Mucosa of descending colon (tissue), 3 donors: ENCODE measurements around the gene DEAF1. TPM values are rescaled to one million over a fixed set of nuclear protein-coding genes. Genes with fewer than 3 reads are reported as not detected.
A peak's percentile ranks its signal among the peaks of the same experiment; 100 is the strongest.

ENCODE experiments used
- ATAC-seq: fragments of 200-7000 bp; cut with Tn5 transposase; one replicate; pipeline ENCODE4 v1.9.1; 2020; ENCODE audit warnings: mild to moderate bottlenecking, moderate library complexity
- DNase-seq, 3 donors: peaks; one replicate each; pipeline ENCODE4 v3.0.0-alpha.2; 2020
- H3K36me3 ChIP-seq: fragments of 200-600 bp; one replicate; pipeline ENCODE4 v1.8.0; 2021; ENCODE audit warnings: low read depth, mild to moderate bottlenecking
- H3K4me1 ChIP-seq: fragments of 200-600 bp; one replicate; pipeline ENCODE4 v1.8.0; 2021; ENCODE audit warnings: low read depth, mild to moderate bottlenecking
- H3K4me3 ChIP-seq: fragments of 200-600 bp; one replicate; pipeline ENCODE4 v1.8.0; 2021; ENCODE audit warnings: mild to moderate bottlenecking
- H3K9me3 ChIP-seq: fragments of 200-600 bp; one replicate; pipeline ENCODE4 v1.8.0; 2021; ENCODE audit warnings: mild to moderate bottlenecking
- intact Hi-C, 2 donors: fragments of 100-400 bp; cut with DNase I in 1 of 2; cut with micrococcal nuclease in 1 of 2; formaldehyde crosslinking; loops; one replicate each; pipeline versions ENCODE4 v1.11.0 to v1.11.1; 2022; cut with DNase I, micrococcal nuclease
- total RNA-seq, 3 donors: library from RNA; stranded (reverse); fragmentation: NEBNext Ultra II Directional in 2 of 3; extraction: Animal tissue kit (Norgen Biotek cat#: 25700) in 2 of 3; gene quantifications; one replicate each; pipeline versions ENCODE4 v1.2.1 to v1.2.4, GENCODE V29; 2021 to 2023
- TF ChIP-seq, protein P1 (sequence below): fragments of 200-600 bp; IDR thresholded peaks from one replicate; pipeline ENCODE4 v1.8.0; 2022; ENCODE audit warnings: antibody characterized with exemption, mild to moderate bottlenecking
- donor health status: DM: no; HTN: no; CAD: no; lungs with moderate emphysema.
- donor health status: DM: no; HTN: no; CAD: no.
- donor health status: DM: no; HTN: yes; CAD: no.

DEAF1 gene
- total RNA-seq, 3 donors from 2014 or later = 25.1 to 35.7 (median 25.9) TPM

DNA sequence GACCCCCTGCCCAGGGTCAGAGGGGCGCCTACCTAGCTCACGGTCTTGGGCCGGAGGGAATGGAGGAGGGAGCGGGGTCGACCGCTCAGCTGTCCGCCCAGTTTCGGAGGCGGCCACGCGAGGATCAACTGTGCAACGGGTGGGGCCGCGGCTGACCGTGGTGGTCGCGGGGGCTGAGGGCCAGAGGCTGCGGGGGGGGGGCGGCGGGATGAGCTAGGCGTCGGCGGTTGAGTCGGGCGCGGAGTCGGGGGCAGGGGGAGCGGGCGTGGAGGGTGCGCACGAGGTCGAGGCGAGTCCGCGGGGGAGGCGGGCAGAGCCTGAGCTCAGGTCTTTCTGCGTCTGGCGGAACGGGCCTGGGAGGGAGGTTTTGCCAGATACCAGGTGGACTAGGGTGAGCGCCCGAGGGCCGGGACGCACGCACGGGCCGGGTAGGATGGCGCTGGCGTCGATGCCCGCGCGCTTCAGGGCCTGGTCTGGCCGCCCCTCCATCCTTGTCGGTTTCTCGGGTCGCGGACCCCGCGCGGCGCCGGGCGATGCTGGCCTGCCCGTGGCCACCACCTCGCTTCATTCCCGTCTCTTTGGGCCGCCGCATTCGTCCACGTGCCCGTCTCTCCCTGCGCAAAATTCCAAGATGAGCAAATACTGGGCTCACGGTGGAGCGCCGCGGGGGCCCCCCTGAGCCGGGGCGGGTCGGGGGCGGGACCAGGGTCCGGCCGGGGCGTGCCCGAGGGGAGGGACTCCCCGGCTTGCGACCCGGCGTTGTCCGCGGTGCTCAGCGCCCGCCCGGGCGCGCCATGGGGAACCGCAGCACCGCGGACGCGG, 58.3 kb downstream of the DEAF1 start, which contains the start of gene DRD4:
Gene DRD4, plus strand, starts transcription at position 759 of the 822 bp plus-strand sequence. Its CDS starts 36 bp downstream, at position 795.
- Histone ChIP-seq H3K4me1 (peaks cover 9% of the 10 kb centered on the region), H3K9me3 (no peaks in the 10 kb centered on the region), H3K4me3 (no peak within 1 kb of the TSS), H3K36me3 (no peaks in the 10 kb centered on the region)
- DNase-seq = peak in 2 of 3 donors; percentile 42 to 43
- ATAC-seq = peak; percentile 55
- intact Hi-C loops = no loop called here
- TF ChIP-seq, protein P1, sequence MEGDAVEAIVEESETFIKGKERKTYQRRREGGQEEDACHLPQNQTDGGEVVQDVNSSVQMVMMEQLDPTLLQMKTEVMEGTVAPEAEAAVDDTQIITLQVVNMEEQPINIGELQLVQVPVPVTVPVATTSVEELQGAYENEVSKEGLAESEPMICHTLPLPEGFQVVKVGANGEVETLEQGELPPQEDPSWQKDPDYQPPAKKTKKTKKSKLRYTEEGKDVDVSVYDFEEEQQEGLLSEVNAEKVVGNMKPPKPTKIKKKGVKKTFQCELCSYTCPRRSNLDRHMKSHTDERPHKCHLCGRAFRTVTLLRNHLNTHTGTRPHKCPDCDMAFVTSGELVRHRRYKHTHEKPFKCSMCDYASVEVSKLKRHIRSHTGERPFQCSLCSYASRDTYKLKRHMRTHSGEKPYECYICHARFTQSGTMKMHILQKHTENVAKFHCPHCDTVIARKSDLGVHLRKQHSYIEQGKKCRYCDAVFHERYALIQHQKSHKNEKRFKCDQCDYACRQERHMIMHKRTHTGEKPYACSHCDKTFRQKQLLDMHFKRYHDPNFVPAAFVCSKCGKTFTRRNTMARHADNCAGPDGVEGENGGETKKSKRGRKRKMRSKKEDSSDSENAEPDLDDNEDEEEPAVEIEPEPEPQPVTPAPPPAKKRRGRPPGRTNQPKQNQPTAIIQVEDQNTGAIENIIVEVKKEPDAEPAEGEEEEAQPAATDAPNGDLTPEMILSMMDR = no peak

DNA sequence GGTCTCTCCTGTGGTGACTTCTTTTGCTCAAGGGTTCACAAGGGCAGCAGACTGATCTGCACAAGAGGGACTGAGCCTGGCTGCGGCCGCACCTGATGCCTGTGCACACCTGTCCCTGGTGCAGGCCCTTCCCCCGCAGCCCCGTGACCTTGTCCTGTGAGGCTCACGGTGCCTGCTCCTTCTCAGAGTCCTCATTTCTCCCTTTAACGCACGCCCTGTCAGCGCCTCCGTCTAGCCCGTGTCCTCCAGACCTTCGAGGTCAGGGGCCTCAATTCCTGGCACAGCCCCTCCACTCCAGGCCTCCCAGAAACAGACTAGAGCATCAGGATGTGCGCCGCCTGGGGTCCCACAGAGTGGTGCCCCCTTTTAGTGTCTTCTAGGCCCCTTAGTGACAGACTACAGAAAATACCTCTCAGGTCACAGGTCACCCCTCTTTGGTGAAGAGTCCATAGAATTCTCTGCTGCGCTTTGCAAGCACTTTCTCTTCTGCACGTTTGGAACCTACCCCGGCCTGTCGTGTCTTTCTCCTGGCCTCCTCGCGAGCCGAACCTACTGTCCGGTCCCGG, 59.0 kb downstream of the DEAF1 start:
- Histone ChIP-seq H3K36me3 (no peaks in the 10 kb centered on the region), H3K4me1 (peaks cover 9% of the 10 kb centered on the region), H3K9me3 (no peaks in the 10 kb centered on the region), H3K4me3 (no peak overlapping the region)
- no peak for ATAC-seq
- no peak for DNase-seq
- intact Hi-C loops = no loop called here
- TF ChIP-seq, protein P1 = no peak

DNA sequence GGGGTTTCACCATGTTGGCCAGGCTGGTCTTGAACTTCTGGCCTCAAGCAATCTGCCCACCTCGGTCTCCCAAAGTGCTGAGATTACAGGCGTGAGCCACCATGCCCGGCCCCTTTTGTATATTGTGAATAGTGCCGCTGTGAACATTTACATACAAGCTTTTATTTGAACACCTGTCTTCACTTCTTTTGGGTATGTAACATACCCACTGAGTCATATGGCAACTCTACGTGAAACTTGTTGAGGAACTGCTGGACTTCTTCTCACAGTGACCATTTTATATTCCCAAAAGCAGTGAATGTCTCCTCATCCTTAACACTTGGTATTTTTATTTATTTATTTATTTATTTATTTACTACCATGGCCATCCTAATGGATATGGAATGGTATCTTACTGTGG, 64.2 kb downstream of the DEAF1 start:
- TF ChIP-seq, protein P1 = no peak
- no peak for ATAC-seq
- no peak overlapping the region for H3K4me3 ChIP-seq
- intact Hi-C loops = no loop called here
- H3K36me3 ChIP-seq = no peaks in the 10 kb centered on the region
- no peaks in the 10 kb centered on the region for H3K9me3 ChIP-seq
- DNase-seq = no peak
- peaks cover 9% of the 10 kb centered on the region for H3K4me1 ChIP-seq

DNA sequence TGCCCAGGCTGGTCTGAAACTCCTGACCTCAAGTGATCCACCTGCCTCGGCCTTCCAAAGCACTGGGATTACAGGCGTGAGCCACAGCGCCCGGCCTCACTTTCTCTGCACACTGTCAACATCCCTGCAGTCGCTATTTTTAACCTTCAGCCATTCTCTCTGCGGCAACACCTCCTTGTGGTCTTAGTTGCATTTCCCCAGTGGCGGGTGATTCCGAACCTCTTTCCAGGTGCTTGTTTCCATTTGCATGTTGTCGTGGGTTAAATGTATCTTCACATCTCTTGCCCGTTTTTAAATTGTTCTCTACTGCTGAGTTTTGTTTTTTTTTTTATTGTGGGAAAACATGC, 65.8 kb downstream of the DEAF1 start:
- Histone ChIP-seq H3K36me3 (no peaks in the 10 kb centered on the region), H3K4me1 (peaks cover 14% of the 10 kb centered on the region), H3K9me3 (no peaks in the 10 kb centered on the region), H3K4me3 (no peak overlapping the region)
- intact Hi-C loops = no loop called here
- TF ChIP-seq, protein P1 = no peak
- ATAC-seq = no peak
- peak in 1 of 3 donors; percentile 29 for DNase-seq

DNA sequence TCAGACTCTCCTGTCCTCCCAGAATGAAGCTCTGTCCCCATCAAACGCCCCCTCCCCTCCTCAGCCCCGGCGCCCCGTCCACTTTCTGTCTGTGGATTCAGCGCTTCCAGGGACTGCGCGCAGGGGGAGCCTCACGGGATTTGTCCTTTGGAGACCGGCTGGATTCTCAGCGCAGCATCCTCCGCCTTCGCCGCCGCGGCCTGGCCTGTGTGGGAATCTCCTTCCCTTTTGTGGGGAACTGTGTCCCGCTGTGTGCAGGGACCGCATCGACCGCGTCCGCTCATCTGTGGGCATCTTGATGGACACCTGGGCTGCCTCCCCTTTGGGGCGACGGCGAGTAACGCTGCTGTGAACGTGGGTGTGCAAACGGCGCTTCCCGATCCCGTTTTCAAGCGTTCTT, 67.0 kb downstream of the DEAF1 start:
- intact Hi-C loops = no loop called here

More for the DNA sequence above, 67.0 kb downstream of the DEAF1 start:
- ATAC-seq = no peak
- TF ChIP-seq, protein P1 = no peak
- Histone ChIP-seq H3K36me3 (no peaks in the 10 kb centered on the region), H3K9me3 (no peaks in the 10 kb centered on the region), H3K4me3 (no peak overlapping the region), H3K4me1 (peaks cover 14% of the 10 kb centered on the region)
- DNase-seq = peak in 2 of 3 donors; percentile 35 to 53
